GM21786 (cell line): ENCODE data around the gene MMP12.
A peak's percentile ranks its signal among the peaks of the same experiment; 100 is the strongest.

Source experiments
- ATAC-seq: cut with Tn5 transposase; IDR thresholded peaks from one replicate; pipeline ENCODE4 v1.9.1; 2021; ENCODE audit not compliant: unreplicated experiment

The MMP12 gene

DNA sequence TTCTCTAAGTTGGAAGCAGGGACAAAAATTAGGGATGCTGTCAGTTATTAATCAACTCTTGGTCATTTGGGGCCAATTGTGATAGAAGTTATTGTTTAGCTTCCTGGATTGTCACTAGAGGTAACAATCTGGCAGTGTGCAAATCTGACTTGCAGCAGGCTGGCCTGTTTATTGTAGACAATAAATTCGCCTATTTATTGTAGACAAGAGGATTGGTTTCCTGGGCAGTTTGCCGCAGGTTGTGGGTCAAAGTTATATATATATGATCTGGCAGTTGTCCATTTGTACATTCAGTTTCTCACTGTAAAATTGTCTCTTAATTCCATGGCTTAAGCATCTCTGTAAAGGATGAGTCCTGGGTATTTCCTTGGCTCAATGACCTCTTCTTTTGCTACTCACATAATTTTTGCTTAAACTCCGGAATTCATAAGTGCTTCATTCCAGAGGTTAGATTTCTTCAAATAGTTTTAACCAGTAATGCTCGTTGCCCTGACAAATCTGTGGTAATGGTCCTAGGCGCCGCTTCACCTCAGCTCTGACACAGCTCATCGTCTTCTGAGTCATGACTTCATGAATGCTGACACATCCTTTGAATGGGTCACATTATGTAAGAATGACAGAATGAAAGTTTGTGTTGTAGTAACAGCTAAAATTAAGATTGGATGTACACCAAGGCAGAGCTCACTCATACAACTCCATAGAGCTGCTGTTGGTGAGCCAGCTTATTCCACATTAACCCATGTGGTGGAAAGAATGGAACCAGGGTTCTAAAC lies 23.6 kb downstream of the MMP12 start:
- ATAC-seq: no peak

- no peak for ATAC-seq
Measured at GRCh38 chr11:102849311-102849710, 25.5 kb downstream of the MMP12 start.

DNA sequence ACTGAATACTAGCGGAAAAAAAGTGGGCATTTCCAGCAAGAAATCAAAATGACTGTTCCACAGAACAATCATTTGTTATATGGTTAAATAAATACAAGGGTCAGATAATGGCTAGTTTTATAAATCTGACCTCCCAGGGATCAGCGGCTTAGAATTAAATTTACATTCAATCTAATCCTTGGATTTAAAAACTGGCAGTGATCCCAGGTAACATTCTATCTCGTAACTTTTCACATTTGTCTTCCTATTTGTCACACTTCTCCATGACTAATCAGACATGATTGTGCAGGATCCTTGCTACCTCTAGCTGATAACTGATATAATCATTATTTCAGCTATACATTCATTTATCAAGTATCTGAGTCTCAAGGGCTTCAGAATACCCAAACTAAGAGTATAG lies 28.5 kb downstream of the MMP12 start:
- no peak for ATAC-seq

- no peak for ATAC-seq
Measured at GRCh38 chr11:102843489-102843888, 31.3 kb downstream of the MMP12 start, which contains the start of gene MMP3. Gene MMP3 (minus strand): TSS chr11:102843609. CDS start chr11:102843546, 63 bp downstream.

DNA sequence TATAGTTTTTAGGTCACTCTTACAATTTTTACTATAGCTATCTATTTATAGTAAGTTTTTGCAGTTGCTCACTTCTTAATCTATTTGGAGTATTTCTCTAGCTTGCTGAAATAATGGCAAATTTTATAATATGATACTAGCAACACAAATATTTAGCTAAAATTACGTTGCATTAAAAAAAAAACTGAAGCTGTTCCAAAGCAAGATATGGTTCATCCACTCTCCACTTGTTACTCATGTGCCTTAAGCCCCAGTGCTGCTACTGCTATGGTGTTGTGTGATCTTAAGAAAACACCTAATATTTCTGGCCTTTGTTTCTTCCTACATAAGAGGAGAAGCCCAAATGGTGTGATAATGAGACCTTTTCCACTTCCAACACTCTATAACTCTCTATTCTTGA lies 31.9 kb downstream of the MMP12 start:
- ATAC-seq: no peak

GRCh38 chr11:102840018-102840417 lies 34.8 kb downstream of the MMP12 start:
- no peak for ATAC-seq

DNA sequence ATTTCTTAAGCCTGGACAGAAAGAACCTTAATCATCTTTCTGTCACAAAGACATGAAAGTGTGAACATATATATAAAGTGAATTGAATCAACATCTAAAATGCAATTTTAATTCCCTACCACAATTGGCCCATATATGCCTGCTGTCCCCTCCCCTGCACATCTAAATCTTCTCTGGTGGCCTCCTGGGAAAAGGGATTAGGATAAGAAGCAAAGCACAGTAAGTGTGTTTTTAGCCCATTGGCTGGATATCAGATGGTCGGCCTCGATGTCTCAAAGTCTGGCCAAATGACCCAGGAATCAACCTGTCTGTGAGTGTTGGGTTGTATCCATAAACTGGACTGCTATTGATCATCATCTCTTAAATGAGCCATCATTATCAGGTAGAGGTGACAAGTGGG lies 37.1 kb downstream of the MMP12 start:
- no peak for ATAC-seq

GRCh38 chr11:102837156-102837555 lies 37.6 kb downstream of the MMP12 start:
- no peak for ATAC-seq

GRCh38 chr11:102836290-102836875 lies 38.4 kb downstream of the MMP12 start:
- no peak for ATAC-seq

GRCh38 chr11:102833731-102834130 lies 41.1 kb downstream of the MMP12 start:
- no peak for ATAC-seq

DNA sequence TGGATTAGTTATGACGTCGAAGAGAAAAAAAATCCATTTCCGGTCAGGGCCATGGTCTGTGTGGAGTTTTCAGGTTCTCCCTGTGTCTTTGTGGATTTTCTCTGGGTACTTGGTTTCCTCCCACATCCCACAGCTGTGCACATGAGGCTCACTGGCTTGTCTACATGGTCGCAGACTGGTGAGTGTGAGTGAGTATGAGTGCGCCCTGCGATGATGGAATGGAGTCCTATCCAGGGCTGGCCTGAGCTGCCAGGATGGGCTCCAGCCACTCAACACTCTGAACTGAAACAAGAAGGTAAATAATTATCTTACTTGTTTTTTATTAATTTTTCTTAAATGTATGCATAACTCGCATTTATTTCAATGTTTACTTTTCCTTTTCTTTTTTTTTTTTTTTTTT lies 42.2 kb downstream of the MMP12 start:
- ATAC-seq: no peak

- ATAC-seq: peak; percentile 43
Measured at GRCh38 chr11:102831489-102832440, 43.0 kb downstream of the MMP12 start.

DNA sequence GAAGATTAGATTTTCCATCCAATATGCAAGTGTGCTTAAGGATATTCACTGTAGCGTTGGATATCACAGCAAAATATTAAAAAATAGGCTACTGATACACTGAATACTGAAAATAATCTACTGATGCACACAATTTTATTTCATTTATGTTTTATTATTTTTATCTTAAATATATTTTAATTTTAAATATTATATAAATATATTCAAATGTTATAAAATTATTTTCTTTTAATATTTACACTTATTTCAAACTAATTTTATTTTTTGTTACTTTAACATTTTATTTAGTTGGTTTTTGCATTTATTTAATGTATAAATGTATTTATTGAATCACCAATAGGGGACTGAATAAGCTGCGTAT lies 43.7 kb downstream of the MMP12 start:
- no peak for ATAC-seq

- ATAC-seq: no peak
Measured at GRCh38 chr11:102830001-102830727, 44.6 kb downstream of the MMP12 start.

GRCh38 chr11:102829316-102830000 lies 45.3 kb downstream of the MMP12 start:
- ATAC-seq: no peak

GRCh38 chr11:102824556-102824955 lies 50.2 kb downstream of the MMP12 start:
- ATAC-seq: no peak

- no peak for ATAC-seq
Measured at GRCh38 chr11:102819491-102819890, 55.3 kb downstream of the MMP12 start.

DNA sequence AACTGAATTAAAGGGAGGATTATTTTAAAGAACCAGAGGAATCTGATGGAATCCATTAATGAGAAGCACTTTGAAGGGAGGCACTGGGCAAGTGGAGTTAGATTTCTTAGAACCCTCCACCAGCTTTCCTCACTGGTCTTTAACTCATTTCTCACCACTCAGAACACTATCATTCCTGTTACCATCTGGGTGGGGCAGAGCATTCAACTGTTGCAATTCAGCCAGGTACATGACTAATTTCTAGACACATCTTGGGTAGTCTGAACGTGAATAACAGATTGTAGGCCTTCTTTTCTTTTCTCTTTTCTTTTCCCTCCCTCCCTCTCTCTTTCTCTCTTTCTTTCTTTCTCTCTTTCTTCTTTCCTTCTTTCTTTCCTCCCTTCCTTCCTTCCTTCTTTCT lies 61.3 kb downstream of the MMP12 start:
- ATAC-seq: no peak
